22Rv1 (cell line): Measurements from ENCODE around the gene PI4K2A.

Source experiments
- CTCF ChIP-seq: fragments of 450-650 bp; IDR thresholded peaks from 2 replicates; pipeline ENCODE4 v1.5.1; 2017; ENCODE audit warnings: mild to moderate bottlenecking
- ZFX ChIP-seq: fragments of 450-650 bp; IDR thresholded peaks from 2 replicates; pipeline ENCODE4 v1.6.1; 2017; ENCODE audit warnings: antibody characterized with exemption, borderline replicate concordance

GRCh38 chr10:97599272-97599619, 41.2 kb upstream of the PI4K2A start:
- TF ChIP-seq CTCF, result no peak
- no peak for TF ChIP-seq ZFX
